Cerebellar cortex (tissue), 1 donor: Measurements from ENCODE around the gene MINK1.
"Not testable (repeated sequence)": the region's sequence is repeated elsewhere in the genome, so short reads cannot be mapped to it uniquely, and the experiment has no call there.

Source experiments
- DNase-seq: peaks from one replicate; pipeline ENCODE4 v3.0.0-alpha.2; 2015; ENCODE audit warnings: low spot score

MINK1 gene

DNA sequence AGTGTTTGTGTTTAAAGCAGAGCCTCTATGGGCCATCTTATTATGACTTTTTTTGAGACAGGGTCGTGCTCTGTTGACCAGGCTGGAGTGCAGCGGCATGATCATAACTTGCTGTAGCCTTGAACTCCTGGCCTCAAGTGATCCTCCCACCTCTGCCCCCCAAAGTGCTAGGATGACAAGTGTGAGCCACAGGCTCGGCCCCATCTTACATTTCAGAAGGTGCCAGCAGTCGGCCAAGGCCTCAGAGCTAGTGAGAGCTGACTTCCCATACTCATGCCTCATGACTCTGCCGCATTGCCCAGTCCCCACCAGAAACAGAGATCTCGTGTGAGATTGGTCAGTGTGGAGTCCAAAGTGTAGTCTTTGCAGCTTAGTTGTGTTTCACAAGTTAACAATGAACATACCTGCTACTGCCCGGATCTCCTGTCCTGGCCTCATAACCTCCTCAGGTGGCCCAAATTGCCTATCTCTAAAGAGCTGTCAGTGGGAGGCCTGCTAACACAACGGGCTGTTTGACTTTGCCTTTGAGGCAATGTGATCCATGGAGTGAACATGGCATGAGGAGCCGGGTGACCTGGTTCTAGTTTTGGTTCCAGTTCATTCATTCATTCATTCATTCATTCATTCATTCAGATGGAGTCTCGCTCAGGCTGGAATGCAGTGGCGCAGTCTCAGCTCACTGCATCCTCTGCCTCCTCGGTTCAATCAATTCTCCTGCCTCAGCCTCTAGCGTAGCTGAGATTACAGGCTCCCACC lies 13.7 kb downstream of the MINK1 start:
- no peak for DNase-seq

GRCh38 chr17:4849011-4849536 lies 15.9 kb downstream of the MINK1 start:
- no peak for DNase-seq

- no peak for DNase-seq
Measured at GRCh38 chr17:4850246-4850645, 17.1 kb downstream of the MINK1 start.

- DNase-seq = no peak
Measured at GRCh38 chr17:4851084-4851483, 17.9 kb downstream of the MINK1 start.

DNA sequence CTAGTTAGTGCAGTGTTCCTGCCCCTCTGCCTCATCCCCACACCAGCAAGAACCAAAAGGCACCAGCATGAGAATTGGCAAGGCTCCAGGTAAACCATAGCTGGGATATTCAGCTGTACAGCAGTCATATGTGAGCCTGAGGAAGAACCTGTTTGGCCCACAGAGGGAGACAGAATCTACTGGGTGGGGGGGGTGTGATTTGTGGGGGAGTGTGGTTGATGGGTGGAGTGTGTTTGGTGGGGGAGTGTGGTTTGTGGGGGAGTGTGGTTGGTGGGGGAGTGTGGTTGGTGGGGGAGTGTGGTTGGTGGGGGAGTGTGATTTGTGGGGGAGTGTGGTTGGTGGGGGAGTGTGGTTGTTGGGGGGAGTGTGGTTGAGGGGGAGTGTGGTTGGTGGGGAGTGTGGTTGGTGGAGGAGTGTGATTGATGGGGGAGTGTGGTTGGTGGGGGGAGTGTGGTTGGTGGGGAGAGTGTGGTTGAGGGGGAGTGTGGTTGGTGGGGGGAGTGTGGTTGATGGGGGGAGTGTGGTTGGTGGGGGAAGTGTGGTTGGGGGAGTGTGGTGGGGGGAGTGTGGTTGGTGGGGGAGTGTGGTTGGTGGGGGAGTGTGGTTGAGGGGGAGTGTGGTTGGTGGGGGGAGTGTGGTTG lies 19.5 kb downstream of the MINK1 start:
- DNase-seq = peak; percentile 43

- DNase-seq = no peak
Measured at GRCh38 chr17:4853208-4853671, 20.1 kb downstream of the MINK1 start.

DNA sequence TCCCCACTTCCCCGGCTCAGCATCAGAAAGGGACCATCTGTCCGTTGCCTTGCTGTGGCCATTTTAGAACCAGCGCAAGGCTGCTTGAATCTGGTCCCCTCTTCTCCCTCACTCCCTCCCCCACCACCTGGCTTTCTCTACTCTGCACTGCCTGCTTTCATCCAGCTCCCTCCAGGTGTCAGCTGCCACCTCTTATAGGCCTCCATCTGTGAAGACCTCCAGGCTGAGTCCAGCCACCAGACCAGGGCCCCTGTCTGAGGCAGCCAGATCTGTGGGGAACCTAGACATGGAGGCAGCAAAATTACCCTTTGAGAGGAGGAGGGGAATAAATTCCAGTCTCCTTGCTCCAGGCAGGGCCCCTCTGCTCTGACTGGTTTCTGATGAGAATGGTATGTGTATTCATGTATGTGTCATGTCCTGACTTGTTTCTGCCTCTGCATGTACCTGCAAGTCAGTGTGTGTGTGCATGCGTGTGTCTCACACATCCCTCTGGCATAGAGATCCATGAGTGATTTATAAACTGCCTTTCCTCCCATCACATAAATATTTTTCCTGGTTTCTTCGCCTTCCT lies 21.1 kb downstream of the MINK1 start:
- peak; percentile 82 for DNase-seq

DNA sequence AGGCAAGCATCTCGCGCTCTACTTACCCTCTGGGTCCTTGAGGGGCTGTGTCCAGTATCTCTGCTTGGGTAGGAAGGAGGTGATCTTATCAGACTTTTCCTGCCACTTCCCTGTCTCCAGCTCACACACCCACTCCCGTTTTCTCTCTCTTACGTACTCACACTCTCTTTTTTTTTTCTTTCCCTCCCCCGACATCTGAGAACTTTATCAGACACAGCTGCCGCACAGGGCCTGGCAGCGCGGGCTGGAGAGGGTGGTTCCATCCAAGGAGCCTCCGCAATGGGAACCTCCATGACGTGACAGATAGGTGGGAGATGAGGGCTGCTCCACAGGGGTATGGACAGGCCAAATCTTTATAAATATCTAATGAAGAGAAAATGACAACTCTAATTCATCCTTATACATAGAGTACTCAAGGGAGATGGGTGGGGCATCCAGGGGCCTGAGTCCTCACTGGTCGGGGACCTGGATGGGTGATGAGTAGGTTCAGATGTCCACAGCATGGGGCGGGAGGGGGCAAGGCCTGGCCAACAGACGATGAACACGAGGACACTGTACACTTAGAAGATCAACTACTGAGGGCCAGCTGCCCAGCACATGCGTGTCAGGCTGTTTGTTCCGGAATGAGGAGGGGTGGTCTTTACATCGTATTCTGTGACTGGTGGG lies 23.3 kb downstream of the MINK1 start:
- no peak for DNase-seq

DNA sequence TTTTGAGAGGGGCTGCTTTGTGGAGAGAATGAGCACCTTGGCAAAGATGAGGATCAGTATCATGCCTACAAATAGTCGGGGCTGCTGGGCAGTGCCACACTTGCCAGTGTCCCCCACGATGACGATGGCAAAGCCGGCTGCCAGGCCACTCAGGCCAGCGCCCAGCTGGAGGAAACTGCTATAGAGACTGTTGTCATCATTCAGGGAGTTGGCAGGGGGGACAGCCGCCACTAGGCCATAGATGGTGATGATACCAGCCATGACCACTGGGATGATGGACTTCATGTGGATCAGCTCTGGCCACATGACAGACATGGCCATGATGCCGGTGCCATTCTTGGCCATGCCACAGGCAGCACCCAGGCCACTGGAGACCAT lies 23.8 kb downstream of the MINK1 start:
- no peak for DNase-seq

DNA sequence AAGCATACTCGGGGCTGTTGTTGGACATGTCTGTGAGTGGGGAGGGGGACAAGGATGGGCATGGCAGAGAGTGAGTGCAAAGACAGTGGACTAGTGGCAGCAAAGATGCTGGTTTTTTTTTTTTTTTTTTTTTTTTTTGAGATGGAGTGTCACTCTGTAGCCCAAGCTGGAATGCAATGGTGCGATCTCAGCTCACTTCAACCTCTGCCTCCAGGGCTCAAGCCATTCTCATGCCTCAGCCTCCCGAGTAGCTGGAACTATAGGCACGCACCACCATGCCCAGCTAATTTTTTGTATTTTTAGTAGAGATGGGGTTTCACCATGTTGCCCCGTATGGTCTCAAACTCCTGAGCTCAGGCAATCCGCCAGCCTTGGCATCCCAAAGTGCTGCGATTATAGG lies 24.2 kb downstream of the MINK1 start:
- DNase-seq = not testable (repeated sequence)

DNA sequence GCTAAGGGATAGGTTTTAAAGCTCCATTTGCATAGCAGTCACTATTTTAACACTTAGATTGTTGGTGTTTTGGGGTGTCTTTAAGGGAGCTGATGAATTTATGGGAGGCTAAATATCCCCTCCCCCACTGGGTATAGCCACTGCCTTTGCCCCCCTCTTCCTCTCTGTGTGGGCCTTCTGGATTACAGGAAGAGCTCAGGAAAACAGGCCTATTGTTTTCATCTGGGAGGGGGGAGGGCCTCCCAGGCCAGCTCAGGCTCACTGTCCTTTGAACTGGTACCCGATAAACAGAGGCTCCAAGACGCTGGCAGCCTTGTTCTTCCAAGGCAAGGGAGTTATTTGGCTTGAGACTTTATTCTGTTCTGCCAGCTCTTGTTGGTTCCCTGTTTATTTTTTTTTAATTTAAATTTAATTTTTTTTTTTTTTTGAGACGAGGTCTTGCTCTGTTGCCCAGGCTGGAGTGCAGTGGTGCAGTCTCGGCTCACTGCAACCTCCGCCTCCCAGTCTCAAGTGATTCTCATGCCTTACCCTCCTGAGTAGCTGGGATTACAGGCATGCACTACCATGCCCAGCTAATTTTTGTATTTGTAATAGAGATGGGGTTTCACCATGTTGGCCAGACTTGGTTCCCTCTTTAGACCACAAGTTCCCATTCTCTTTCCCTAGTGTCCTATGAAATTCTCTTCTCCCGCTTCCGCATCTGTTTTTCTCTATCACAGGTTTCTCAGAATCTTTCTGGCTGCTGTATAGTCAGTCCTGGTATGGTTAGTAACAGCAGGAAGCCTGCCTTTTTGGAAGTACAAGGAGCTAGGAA lies 25.1 kb downstream of the MINK1 start:
- DNase-seq = no peak

- peak; percentile 52 for DNase-seq
Measured at GRCh38 chr17:4858882-4859260, 25.7 kb downstream of the MINK1 start.

- no peak for DNase-seq
Measured at GRCh38 chr17:4859816-4860625, 26.9 kb downstream of the MINK1 start.

DNA sequence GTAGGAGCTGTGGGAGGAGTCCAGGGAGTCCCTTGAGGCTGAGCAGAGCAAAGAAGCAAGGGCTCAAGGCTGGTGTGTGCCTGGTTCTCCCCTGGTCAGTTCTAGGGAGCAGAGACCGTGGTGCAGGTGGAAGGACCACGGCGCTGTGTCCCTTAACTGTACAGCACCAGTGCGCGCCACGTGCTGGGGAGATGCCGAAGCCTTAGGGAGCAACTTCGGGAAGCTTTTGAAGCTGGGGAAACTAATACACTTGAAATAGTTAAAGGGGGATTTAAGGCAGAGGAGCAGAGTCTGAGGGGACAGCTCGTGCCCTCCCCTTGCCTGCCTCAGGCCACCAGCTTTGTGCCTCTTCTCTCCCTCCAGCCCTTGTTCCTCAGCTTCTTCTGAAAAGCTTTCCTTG lies 27.5 kb downstream of the MINK1 start:
- DNase-seq = no peak

DNA sequence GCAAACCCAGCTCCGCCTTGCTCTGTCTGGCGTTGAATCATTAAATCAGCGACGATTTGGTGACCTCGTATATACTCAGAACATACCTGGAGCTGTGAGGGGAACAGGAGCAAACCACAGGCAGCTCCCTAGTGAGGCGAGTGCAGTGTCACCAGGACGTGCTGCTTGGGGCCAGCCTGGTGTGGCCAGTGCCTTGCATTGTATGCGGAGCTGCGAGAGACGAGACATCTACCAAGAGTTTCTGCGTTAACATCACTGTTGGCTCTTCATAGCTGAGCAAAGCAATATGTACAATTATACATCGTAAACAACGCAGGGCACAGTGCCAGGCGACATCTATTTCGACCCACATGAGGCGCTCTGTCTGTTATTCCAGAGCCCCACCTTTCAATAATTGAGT lies 27.9 kb downstream of the MINK1 start:
- no peak for DNase-seq

DNA sequence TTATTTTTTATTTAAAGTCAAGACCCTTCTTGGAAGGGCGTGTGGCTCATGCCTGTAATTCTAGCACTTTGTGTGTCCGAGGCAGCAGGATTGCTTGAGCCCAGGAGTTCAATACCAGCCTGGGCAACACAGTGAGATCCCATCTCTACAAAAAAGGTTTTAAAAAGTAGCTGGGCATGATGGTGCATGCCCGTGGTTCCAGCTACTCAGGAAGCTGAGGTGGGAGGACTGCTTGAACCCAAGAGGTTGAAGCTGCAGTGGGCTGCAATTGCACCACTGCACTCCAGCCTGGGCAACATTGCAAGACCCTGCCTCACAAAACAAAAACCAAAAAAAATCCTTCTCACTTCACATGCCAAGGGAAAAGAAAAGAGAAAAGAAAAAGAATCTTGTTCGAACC lies 29.6 kb downstream of the MINK1 start:
- no peak for DNase-seq

- no peak for DNase-seq
Measured at GRCh38 chr17:4863321-4863720, 30.2 kb downstream of the MINK1 start.

DNA sequence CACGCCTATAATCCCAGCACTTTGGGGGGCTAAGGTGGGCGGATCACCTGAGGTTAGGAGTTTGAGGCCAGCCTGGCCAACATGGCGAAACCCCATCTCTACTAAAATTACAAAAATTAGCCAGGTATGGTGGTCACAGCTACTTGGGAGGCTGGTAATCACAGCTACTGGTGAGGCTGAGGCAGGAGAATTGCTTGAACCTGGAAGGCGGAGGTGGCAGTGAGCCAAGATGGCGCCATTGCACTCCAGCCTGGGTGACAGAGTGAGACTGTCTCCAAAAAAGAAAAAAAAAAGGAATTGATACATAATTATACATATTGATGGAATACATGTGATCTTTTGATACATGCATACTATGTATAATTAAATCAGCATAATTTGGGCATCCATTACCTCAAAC lies 34.4 kb downstream of the MINK1 start:
- not testable (repeated sequence) for DNase-seq

GRCh38 chr17:4869058-4869998 lies 36.2 kb downstream of the MINK1 start:
- not testable (repeated sequence) for DNase-seq

- no peak for DNase-seq
Measured at GRCh38 chr17:4870855-4871254, 37.7 kb downstream of the MINK1 start.
